ENCODE measurements around the gene TMEM150A.

DNA sequence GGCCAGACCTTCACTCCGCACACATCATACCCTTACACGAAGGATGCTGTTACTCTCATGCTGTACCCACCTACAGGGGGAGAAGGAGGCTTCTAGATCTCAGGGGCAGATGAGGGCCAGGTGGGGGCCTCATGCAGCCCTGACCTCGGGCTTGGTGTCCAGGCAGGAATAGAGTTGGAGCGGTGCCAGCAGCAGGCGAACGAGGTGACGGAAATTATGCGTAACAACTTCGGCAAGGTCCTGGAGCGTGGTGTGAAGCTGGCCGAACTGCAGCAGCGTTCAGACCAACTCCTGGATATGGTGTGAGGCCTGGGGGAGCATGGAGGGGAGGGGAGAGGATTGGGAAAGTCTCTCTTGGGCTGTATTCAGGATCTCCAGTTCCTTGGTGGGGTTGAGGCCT is 10.9 kb downstream of the TMEM150A start:
- TF ChIP-seq, protein P1, sequence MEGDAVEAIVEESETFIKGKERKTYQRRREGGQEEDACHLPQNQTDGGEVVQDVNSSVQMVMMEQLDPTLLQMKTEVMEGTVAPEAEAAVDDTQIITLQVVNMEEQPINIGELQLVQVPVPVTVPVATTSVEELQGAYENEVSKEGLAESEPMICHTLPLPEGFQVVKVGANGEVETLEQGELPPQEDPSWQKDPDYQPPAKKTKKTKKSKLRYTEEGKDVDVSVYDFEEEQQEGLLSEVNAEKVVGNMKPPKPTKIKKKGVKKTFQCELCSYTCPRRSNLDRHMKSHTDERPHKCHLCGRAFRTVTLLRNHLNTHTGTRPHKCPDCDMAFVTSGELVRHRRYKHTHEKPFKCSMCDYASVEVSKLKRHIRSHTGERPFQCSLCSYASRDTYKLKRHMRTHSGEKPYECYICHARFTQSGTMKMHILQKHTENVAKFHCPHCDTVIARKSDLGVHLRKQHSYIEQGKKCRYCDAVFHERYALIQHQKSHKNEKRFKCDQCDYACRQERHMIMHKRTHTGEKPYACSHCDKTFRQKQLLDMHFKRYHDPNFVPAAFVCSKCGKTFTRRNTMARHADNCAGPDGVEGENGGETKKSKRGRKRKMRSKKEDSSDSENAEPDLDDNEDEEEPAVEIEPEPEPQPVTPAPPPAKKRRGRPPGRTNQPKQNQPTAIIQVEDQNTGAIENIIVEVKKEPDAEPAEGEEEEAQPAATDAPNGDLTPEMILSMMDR (conservative IDR thresholded peaks at IDR 0.05; ENCODE audit: low read depth, low read length), result no peak
- no peak for TF ChIP-seq POLR2A (IDR thresholded peaks at IDR 0.05; ENCODE audit: low read depth, low read length)
- TF ChIP-seq RAD21 (IDR thresholded peaks at IDR 0.05; ENCODE audit: low read length), result no peak
- TF ChIP-seq, protein P2, sequence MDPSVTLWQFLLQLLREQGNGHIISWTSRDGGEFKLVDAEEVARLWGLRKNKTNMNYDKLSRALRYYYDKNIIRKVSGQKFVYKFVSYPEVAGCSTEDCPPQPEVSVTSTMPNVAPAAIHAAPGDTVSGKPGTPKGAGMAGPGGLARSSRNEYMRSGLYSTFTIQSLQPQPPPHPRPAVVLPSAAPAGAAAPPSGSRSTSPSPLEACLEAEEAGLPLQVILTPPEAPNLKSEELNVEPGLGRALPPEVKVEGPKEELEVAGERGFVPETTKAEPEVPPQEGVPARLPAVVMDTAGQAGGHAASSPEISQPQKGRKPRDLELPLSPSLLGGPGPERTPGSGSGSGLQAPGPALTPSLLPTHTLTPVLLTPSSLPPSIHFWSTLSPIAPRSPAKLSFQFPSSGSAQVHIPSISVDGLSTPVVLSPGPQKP (IDR thresholded peaks at IDR 0.05; ENCODE audit: borderline replicate concordance, low read depth, low read length), result no peak
- no peak for TF ChIP-seq SMC3 (IDR thresholded peaks at IDR 0.05; ENCODE audit: low read depth, low read length)
- TF ChIP-seq MXI1 (IDR thresholded peaks at IDR 0.05; ENCODE audit: borderline replicate concordance, low read depth, low read length), result no peak
- TF ChIP-seq, protein P3, sequence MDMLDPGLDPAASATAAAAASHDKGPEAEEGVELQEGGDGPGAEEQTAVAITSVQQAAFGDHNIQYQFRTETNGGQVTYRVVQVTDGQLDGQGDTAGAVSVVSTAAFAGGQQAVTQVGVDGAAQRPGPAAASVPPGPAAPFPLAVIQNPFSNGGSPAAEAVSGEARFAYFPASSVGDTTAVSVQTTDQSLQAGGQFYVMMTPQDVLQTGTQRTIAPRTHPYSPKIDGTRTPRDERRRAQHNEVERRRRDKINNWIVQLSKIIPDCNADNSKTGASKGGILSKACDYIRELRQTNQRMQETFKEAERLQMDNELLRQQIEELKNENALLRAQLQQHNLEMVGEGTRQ (IDR thresholded peaks at IDR 0.05; ENCODE audit: low read depth, low read length), result no peak
- no peak for TF ChIP-seq RFX5 (IDR thresholded peaks at IDR 0.05; ENCODE audit: low read depth, low read length)
- TF ChIP-seq CEBPB (IDR thresholded peaks at IDR 0.05; ENCODE audit: low read depth, low read length), result no peak

Data from IMR-90 (cell line).